Measurements from ENCODE around the gene TSSK6. TPM values are rescaled to one million over a fixed set of nuclear protein-coding genes. Genes with fewer than 3 reads are reported as not detected.

TSSK6 gene
- total RNA-seq, 2 experiments from 2014 or later: 5.8 to 6.5 TPM

DNA sequence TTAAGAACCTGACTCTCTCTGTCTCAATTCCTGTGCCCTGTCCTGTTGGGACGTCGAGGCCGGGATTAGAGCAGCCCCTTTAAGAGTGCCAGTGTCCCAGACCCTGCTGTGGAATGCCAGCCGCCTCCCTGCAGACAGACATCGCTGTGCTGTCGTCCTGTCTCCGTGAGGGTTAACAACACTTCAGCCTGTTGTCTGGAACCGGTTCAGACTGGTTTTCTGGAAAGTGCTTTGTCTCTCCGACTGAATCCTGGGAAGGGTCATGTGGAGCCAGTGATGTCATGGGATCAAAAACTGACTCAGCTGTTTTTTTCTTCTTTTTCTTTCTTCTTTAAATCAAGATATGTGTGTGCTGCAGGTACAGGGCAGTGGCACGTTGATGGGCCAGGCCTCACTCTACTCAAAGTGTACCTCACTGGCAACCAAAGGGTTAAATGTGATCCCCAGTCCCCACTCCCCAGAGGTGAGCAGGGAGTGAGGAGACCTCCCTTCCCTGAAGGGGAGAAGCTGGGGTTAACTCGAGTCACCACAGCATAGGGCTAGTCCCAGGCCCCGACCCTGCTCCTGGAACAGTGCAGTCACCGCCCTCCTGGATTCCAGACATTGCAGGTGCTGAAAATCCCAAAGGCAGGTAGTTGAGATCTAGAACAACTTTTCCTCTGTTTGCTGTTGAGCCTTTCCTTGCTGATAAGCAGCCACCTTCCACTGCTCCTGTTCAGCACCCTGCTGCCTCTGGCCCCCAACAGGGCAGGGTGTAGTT lies 50.8 kb downstream of the TSSK6 start:
- peaks cover 35% of the 10 kb centered on the region for H3K4me1 Mint-ChIP-seq
- H3K27me3 Mint-ChIP-seq: no peaks in the 10 kb centered on the region
- H3K36me3 Mint-ChIP-seq: peaks cover 51% of the 10 kb centered on the region
- DNase-seq (no peak), ATAC-seq (ENCODE audit: low read depth) (no peak)
- H3K9me3 Mint-ChIP-seq: peaks cover 15% of the 10 kb centered on the region
- POLR2A ChIA-PET: no interaction called here
- no peak overlapping the region for H3K4me3 Mint-ChIP-seq
- peak overlapping the region; percentile 37 for H3K27ac Mint-ChIP-seq

Other genes starting within 250 kb of the TSSK6 start
- not detected for gene TM6SF2, start 242.2 kb downstream of the TSSK6 start, total RNA-seq
- 10 to 100 TPM; 66.8 to 70.6 TPM for gene SUGP1, start 195.0 kb downstream of the TSSK6 start, total RNA-seq
- gene MAU2, start 194.7 kb downstream of the TSSK6 start, total RNA-seq: 100 to 1,000 TPM; 103 to 105 TPM
- 100 to 1,000 TPM; 152 to 153 TPM for gene GATAD2A, start 109.9 kb downstream of the TSSK6 start, total RNA-seq
- 100 to 1,000 TPM; 306 to 336 TPM for gene NDUFA13, start 677 bp upstream of the TSSK6 start, total RNA-seq
- gene YJEFN3, start 13.4 kb upstream of the TSSK6 start, total RNA-seq: 10 to 100 TPM; 11.7 to 11.9 TPM
- gene CILP2, start 22.7 kb upstream of the TSSK6 start, total RNA-seq: under 1 TPM; 0.11 to 0.14 TPM
- 10 to 100 TPM; 41.3 to 46.1 TPM for gene PBX4, start 103.1 kb upstream of the TSSK6 start, total RNA-seq
- 10 to 100 TPM; 73.6 to 73.8 TPM for gene LPAR2, start 112.7 kb upstream of the TSSK6 start, total RNA-seq
- gene GMIP, start 128.1 kb upstream of the TSSK6 start, total RNA-seq: 100 to 1,000 TPM; 128 to 135 TPM
- gene ATP13A1, start 148.1 kb upstream of the TSSK6 start, total RNA-seq: 100 to 1,000 TPM; 108 to 115 TPM
- 100 to 1,000 TPM; 123 to 126 TPM for gene ZNF101, start 153.3 kb upstream of the TSSK6 start, total RNA-seq
- 10 to 100 TPM; 13.7 to 16.9 TPM for gene ZNF14, start 217.6 kb upstream of the TSSK6 start, total RNA-seq